ENCODE data around the gene SCN2B.

DNA sequence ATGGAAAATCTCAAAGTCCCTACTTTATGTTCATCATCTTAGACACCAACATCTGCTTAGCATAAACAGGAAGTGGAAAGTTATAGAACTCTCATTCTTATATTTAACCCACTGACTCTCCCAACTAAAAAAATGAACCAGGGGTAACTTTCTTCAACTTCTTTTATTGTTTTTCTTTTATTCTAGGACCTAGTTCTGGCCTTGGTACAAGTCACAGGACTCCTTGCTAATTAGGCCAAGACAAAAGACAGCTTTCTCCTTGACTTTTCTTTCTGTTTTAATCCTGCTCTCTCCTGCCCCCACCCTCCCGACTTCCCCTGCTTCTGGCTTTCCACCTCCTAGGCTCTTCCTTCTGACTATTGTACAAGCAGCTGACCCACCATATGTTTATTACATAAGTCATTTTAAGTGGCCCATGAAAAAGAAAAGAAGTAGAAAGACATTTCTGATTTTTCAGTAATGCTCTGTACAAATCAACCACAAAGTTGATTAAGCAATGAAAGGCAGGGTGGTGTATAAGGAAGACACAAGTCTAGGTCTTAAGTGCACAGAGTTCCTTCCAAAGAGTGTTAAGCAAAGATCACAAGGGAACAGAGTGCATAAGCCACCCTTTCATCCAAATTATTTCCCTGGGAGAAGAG, 30.1 kb upstream of the SCN2B start:
- TF ChIP-seq EZH2 (IDR thresholded peaks at IDR 0.05; ENCODE audit: insufficient read depth, poor library complexity, severe bottlenecking) (no peak), EZH2phosphoT487 (IDR thresholded peaks at IDR 0.05; ENCODE audit: insufficient read depth, low read depth) (no peak)
